Erythroblast (primary cell): ENCODE data around the gene ITPRIP.

Experiments used
- GATA1 ChIP-seq: IDR thresholded peaks from 2 replicates; pipeline ENCODE4 v1.6.1; 2011; ENCODE audit warnings: low read depth, mild to moderate bottlenecking, control low read depth, low read length, moderate library complexity
- POLR2A ChIP-seq: IDR thresholded peaks from 2 replicates; pipeline ENCODE4 v1.6.1; 2011; ENCODE audit warnings: mild to moderate bottlenecking, low read length

DNA sequence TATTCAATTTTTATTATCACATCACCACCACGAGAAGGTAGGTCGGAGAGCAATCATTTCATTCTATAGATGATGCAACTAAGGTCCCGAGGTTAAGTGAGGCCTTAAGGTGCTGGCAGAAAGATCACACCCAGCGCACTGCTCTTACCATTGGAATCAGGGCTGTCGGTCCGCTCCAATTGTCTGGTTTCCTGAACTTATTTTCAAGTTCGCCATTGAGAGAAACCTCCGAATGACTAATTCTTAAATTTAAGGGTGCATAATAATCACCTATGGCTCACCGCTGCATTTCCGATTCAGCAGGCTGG lies 69.9 kb downstream of the ITPRIP start:
- TF ChIP-seq POLR2A (no peak), GATA1 (no peak)
